Calu3 (cell line): Measurements from ENCODE around the gene NOB1. TPM values are rescaled to one million over a fixed set of nuclear protein-coding genes. Genes with fewer than 3 reads are reported as not detected.

ENCODE experiments used
- BruUV-seq: library from RNA; stranded (reverse); fragments of 400-500 nt; replicated peaks from 2 replicates; lab custom pipeline; 2021; lab: Mats Ljungman, UMichigan
- CTCF ChIA-PET: fragments of 300-600 bp; sonication (Branson Sonifier 250); formaldehyde crosslinking; loops from one replicate; lab custom pipeline; 2022; ENCODE audit warnings: antibody characterized with exemption; lab: Charles Lee
- DNase-seq: peaks from one replicate; pipeline ENCODE4 v3.0.0; 2022
- H3K27ac Mint-ChIP-seq: one replicate; pipeline ENCODE4 v1.8.0; 2022; ENCODE audit warnings: mixed read lengths; ENCODE audit not compliant: unreplicated experiment
- H3K27me3 Mint-ChIP-seq: one replicate; pipeline ENCODE4 v1.8.0; 2022; ENCODE audit warnings: mixed read lengths; ENCODE audit not compliant: unreplicated experiment
- H3K36me3 Mint-ChIP-seq: one replicate; pipeline ENCODE4 v1.8.0; 2022; ENCODE audit warnings: mild to moderate bottlenecking, moderate library complexity, mixed read lengths; ENCODE audit not compliant: insufficient read depth, unreplicated experiment
- H3K4me1 Mint-ChIP-seq: one replicate; pipeline ENCODE4 v1.8.0; 2022; ENCODE audit warnings: mild to moderate bottlenecking, low read depth, mixed read lengths; ENCODE audit not compliant: unreplicated experiment
- H3K4me3 Mint-ChIP-seq: one replicate; pipeline ENCODE4 v1.8.0; 2022; ENCODE audit warnings: mild to moderate bottlenecking, low read depth, moderate library complexity, mixed read lengths; ENCODE audit not compliant: unreplicated experiment
- H3K9me3 Mint-ChIP-seq: one replicate; pipeline ENCODE4 v1.8.0; 2022; ENCODE audit warnings: low read depth, mixed read lengths; ENCODE audit not compliant: unreplicated experiment
- CTCF ChIP-seq: fragments of 200-600 bp; IDR thresholded peaks from one replicate; pipeline ENCODE4 v1.8.0; 2022; ENCODE audit warnings: antibody characterized with exemption; ENCODE audit not compliant: unreplicated experiment
- intact Hi-C: fragments of 100-400 bp; cut with micrococcal nuclease; formaldehyde crosslinking; loops from one replicate; pipeline ENCODE4 v1.10.0; 2022; ENCODE audit not compliant: unreplicated experiment
- total RNA-seq: library from RNA; stranded (reverse); gene quantifications from 2 replicates; pipeline ENCODE4 v1.2.3, GENCODE V29; 2022

Gene NOB1
- total RNA-seq, 1 experiment from 2014 or later: 82.4 TPM

GRCh38 chr16:69787883-69788282 lies 33.2 kb upstream of the NOB1 start:
- Mint-ChIP-seq H3K4me1 (peaks cover 15% of the 10 kb centered on the region), H3K4me3 (no peak overlapping the region), H3K27me3 (no peaks in the 10 kb centered on the region), H3K9me3 (no peaks in the 10 kb centered on the region), H3K36me3 (peaks cover 11% of the 10 kb centered on the region), H3K27ac (peak overlapping the region; percentile 27)
- DNase-seq: no peak
- no peak for TF ChIP-seq CTCF
- CTCF ChIA-PET: interaction anchor here (0.7 kb wide), 1 partner anchor 155 kb away, joined by 3 read pairs; no protein-coding TSS in a partner anchor
- BruUV-seq: no TSS peak
- intact Hi-C loops: loop anchor here (1.0 kb wide), 1 partner anchor 9 kb away; no protein-coding TSS in a partner anchor

- no TSS peak for BruUV-seq
- Mint-ChIP-seq H3K4me1 (peaks cover 15% of the 10 kb centered on the region), H3K27ac (no peak overlapping the region), H3K4me3 (no peak overlapping the region), H3K27me3 (no peaks in the 10 kb centered on the region), H3K9me3 (no peaks in the 10 kb centered on the region), H3K36me3 (peaks cover 11% of the 10 kb centered on the region)
- TF ChIP-seq CTCF: no peak
- CTCF ChIA-PET: interaction anchor here (0.7 kb wide), 1 partner anchor 81 kb away, joined by 3 read pairs; no protein-coding TSS in a partner anchor
- no peak for DNase-seq
- intact Hi-C loops: no loop called here
Measured at GRCh38 chr16:69784586-69784985, 29.9 kb upstream of the NOB1 start.

GRCh38 chr16:69781118-69781517 lies 26.4 kb upstream of the NOB1 start:
- no peak overlapping the region for H3K4me3 Mint-ChIP-seq
- no peaks in the 10 kb centered on the region for H3K9me3 Mint-ChIP-seq
- TF ChIP-seq CTCF: no peak
- H3K27me3 Mint-ChIP-seq: no peaks in the 10 kb centered on the region
- no TSS peak for BruUV-seq
- no peaks in the 10 kb centered on the region for H3K4me1 Mint-ChIP-seq
- CTCF ChIA-PET: no interaction called here
- intact Hi-C loops: no loop called here
- no peak for DNase-seq
- H3K27ac Mint-ChIP-seq: no peak overlapping the region
- no peaks in the 10 kb centered on the region for H3K36me3 Mint-ChIP-seq

GRCh38 chr16:69779724-69780123 lies 25.0 kb upstream of the NOB1 start:
- BruUV-seq: no TSS peak
- H3K4me3 Mint-ChIP-seq: no peak overlapping the region
- H3K27me3 Mint-ChIP-seq: no peaks in the 10 kb centered on the region
- peaks cover 6% of the 10 kb centered on the region for H3K9me3 Mint-ChIP-seq
- DNase-seq: no peak
- no peak overlapping the region for H3K27ac Mint-ChIP-seq
- intact Hi-C loops: loop anchor here (1.0 kb wide), 1 partner anchor 8 kb away; no protein-coding TSS in a partner anchor
- H3K4me1 Mint-ChIP-seq: no peaks in the 10 kb centered on the region
- CTCF ChIA-PET: no interaction called here
- H3K36me3 Mint-ChIP-seq: no peaks in the 10 kb centered on the region
- TF ChIP-seq CTCF: no peak
